Measurements from ENCODE around the gene PPME1.

Gene PPME1

GRCh38 chr11:74226907-74227306, 55.8 kb downstream of the PPME1 start:
- no peak for DNase-seq (ENCODE audit: low spot score)

- no peak for DNase-seq (ENCODE audit: low spot score)
Observed at GRCh38 chr11:74232311-74232950, 61.3 kb downstream of the PPME1 start.

DNA sequence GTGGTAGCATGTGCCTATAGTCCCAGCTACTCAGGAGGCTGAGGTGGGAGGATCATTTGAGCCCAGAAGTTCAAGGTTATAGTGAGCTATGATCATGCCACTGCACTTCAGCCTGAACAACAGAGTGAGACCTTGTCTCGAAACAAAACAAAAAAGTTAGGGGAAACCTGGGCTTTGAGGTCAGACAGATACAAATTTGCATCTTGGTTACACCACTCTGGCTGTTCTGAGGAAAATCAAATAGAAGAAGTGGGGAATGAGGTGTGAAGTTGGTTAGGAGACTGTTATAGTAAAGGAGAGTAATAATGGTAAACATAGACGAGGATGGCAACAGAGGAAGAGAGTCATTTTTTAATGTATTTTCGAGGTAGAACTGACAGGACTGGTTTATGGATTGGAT, 62.6 kb downstream of the PPME1 start:
- no peak for DNase-seq (ENCODE audit: low spot score)

DNA sequence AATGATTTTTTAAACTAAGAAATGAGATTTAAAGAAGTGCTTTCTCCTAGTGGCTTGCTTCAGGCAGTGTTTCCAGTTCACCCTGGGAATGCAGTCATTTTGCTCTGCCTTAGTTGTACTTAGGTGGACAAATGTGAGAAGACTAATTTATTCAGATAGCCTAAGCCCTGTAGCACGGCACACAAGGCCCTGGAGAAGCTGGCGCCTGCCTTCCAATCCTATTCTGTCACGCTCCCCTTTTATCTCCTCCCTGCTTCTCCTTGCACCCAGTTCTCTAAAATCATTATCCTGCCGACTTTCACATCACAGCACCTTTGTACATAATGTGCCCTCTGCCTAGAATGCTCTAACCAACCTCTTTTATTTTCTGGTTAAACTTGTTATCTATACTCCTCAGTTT, 64.0 kb downstream of the PPME1 start:
- DNase-seq (ENCODE audit: low spot score), result no peak

- DNase-seq (ENCODE audit: low spot score), result no peak
Observed at GRCh38 chr11:74237541-74237940, 66.5 kb downstream of the PPME1 start.

GRCh38 chr11:74238243-74238642, 67.2 kb downstream of the PPME1 start:
- no peak for DNase-seq (ENCODE audit: low spot score)

- DNase-seq (ENCODE audit: low spot score), result no peak
Observed at GRCh38 chr11:74248469-74248868, 77.4 kb downstream of the PPME1 start.

DNA sequence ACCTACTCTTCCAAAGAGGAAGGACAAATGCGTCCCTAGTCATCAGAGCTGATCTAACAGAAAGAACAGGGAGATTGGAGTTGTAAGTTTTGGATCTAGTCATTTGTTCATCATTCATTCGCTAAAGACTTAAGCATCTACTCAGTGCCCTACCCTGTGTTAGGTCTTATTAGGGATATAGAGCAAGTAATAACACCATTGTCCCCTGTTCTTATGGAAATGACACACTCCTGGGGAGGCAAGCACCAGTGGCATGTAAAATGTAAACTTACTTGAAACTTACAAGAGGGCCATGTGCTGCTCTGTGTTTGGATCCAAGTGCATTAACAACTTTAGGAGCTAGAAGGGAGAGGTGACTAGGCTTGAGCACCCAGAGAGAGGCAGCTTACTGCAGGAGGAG, 78.4 kb downstream of the PPME1 start:
- DNase-seq (ENCODE audit: low spot score), result no peak

- DNase-seq (ENCODE audit: low spot score), result no peak
Observed at GRCh38 chr11:74253361-74253760, 82.3 kb downstream of the PPME1 start.

DNA sequence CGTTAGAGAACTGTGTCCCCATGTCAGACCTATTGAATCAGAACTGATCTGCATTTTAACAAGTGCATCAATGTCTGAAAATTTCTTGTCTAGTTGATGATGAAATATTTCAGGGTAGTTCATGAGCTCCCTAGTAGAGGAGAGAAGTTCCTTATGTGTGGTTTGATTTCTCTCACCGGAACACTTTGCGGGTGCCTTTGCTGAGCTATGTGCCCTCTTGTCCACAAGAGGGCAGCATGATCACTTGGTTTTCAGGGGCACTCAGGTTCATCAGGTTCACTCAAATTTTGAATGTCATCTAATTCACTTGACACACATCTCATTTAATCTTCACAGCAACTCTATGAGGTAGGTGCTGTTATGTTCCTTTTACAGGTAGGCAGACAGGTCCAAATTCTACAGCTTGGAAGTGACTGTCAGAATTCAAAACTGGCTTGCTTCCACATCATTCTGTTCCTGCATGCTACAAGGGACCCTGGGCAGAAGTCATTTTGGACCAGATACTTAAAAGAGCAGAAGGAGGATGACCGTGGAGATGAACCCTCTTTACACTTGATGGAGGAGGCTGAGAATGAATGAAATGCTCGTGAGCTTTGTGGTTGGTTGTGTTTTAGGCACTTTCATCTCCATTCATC, 84.8 kb downstream of the PPME1 start:
- DNase-seq (ENCODE audit: low spot score), result peak; percentile 85

DNA sequence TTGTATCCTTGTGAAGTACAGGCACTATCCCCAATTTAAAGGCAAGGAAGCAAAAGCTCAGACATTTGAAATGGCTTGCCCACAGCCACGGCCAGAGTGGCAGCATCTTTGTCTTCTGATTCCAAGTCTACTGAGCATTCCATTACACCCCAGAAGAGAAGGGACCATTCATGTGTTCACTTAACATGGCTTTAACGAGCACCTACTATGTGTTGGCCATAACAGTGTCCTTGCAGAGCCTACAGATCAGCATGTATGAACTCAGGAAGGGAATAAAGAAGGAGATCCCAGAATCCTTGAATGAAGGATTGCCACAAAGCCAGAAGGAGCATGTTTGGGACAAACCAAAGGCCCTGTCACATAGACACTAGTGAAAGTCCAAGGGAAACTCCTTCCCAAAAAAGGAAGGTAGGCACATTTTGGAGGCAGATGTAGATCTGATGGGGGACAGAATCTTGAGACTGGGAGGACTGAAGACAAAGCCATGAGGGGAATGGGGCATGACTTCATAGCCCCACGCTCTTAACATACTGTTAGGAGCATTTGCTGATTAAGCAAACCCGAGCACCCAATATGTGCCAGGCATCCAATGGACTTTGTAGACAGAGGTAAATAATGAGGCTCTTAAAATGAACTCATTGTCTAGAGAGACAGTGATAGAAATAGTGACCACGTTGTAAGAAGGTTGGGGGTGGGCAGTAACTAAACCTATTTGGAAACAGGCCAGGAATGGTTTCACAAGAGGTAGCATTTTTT, 85.5 kb downstream of the PPME1 start:
- no peak for DNase-seq (ENCODE audit: low spot score)

DNA sequence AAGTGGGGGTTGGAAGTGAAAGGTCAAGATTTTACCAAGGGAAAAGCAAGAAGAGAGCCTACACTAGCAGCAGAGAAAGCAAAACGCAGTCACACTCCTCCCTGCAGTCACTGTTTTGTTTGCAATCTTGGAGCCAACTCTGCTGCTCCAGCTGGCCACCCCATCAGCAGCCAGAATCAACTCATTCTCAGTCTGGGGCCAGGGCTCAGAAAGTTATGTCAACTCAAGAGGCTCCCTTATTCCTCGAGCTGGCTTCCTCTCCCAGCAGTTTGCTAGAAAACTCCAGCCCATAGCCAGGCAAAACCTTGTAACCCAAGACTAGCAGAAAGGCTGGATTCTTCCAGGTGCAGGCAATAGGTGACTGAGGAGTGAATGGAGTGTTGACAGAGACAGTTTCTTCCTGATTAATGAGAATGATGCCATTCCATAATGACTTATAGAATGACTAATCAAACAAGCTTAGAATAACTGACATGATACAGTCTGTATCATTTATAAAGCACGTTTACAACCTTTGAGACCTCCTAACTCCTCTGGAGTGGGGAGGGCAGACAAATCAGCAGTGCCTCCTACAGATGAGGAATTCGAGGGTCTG, 87.0 kb downstream of the PPME1 start:
- peak; percentile 84 for DNase-seq (ENCODE audit: low spot score)

DNA sequence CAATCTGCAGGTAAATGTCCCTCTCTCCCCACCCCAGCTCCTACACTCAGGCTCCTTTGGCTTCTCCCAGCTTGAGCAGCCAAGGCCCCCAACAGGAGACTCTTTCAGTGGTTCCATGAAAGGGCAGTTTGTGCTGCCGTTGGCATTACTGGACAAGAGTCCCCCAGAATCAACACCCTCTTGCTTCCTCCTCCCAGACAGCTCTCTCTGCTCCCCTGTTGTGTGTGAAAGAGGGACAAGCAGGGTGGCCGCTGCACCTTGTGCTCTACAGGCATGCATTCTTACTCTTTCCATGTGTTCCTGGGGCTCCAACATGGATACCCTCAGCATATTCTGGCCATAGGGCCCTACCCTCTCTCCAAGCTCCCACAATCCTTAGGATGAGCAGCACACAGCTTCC, 91.6 kb downstream of the PPME1 start:
- no peak for DNase-seq (ENCODE audit: low spot score)

- no peak for DNase-seq (ENCODE audit: low spot score)
Observed at GRCh38 chr11:74265256-74265655, 94.2 kb downstream of the PPME1 start.

DNA sequence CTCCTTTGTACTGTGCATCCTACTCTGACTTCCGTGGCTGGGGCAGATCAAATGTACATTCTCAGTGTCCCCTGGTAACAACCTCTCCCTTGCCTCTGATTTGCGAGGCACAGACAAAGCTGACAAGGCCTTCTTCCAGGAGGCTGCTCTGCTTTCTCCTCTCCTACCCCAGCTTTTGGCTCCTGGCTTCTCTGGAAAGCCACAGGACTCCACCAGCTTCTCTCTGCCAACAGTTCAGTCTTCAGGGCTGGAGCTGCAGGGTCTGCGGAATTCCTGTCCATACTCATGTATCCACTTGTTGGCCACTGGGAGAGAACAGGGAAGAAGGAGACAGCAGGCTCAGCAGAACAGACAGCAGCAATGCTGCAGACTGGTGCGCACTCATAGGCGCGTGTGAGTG, 95.9 kb downstream of the PPME1 start:
- no peak for DNase-seq (ENCODE audit: low spot score)

GRCh38 chr11:74268456-74268855, 97.4 kb downstream of the PPME1 start:
- no peak for DNase-seq (ENCODE audit: low spot score)

DNA sequence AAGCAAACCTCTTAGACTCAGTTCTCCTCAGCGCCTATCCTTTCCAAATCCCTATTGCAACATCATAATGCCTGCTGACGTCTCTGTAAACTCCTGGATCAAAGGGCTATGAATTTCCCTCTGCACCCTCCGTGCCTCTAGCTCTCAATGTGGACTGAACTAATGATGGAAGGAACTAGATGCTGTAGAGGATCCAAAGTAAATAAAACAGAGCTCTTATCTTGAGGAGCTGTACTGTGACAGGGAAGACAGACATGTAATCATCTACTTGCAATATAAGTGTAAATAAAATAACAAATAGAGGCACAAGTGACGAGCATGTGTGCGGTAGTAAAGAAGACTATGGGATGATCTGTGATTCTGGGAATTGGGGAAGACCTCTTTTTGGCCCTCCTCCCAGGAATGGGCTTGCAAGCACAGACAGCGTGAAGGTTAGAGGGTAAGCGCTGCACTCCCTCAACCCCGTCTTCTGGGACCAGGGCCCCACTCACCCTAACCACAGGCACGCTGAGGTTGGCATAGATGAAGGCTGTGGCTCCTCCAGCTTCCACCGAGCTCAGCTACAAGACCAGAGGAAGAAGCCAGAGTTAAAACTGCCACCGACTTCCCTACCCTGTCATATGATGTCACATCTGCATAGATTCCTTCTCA, 98.2 kb downstream of the PPME1 start:
- no peak for DNase-seq (ENCODE audit: low spot score)

GRCh38 chr11:74272276-74272675, 101.2 kb downstream of the PPME1 start:
- no peak for DNase-seq (ENCODE audit: low spot score)

DNA sequence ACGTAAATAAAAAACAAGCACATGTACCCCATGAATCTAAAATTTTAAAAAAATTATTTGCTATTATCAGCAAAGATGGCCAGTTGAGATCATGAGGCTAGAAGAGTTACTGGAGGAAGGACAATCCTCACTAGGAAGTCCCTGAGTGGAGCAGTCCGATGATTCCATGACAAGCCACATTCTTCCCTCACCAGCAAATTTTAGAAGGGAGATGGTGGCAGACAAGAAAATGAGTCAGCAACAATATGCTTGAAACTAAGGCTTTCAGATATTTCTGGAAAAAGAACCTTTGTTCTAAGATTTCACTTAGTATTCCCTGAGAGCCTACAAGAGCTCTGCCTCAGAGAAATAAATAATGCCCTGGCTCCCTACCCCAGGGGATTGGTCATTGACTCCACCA, 105.5 kb downstream of the PPME1 start:
- DNase-seq (ENCODE audit: low spot score), result peak; percentile 67

DNA sequence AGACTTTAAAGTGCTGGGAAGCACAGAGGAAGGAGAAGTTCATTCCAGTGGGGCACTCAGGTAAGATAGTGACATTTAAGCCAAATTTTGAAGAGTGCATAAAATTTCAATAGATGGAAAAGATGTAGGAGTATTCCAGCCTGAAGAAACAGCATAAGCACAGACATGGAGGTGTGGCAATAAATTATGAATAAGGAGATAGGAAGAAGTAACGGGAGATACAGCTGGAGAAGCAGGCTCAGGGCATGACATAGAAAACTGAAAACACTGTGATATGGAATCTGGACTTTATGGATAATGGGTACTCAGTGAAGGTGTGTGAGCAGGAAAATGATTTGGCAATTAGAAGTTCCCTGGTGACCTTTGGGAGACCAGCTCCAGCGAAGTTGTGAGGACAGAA, 107.0 kb downstream of the PPME1 start:
- no peak for DNase-seq (ENCODE audit: low spot score)

- peak; percentile 86 for DNase-seq (ENCODE audit: low spot score)
Observed at GRCh38 chr11:74278721-74279161, 107.7 kb downstream of the PPME1 start.

DNA sequence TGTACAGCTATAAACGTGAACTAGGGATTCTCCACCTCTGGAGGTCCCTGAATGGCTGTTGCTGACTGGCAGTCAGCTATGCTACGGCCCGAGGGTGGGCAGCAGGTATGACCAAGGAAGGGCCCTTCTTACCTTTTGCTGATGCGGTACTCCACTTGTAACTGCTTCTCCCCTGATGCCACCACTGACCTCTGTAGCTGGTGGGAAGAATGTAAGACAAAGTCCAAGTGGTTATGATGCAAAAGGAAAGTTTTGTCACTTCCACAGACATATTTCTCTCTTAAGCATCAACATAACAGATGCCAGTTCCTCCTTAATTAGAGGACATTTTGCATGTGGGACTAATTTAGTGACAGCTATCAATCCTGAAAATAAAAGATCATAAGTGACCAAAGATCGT, 108.2 kb downstream of the PPME1 start:
- no peak for DNase-seq (ENCODE audit: low spot score)
